Posterior vena cava (tissue), 2 donors: Measurements from ENCODE around the gene SLC38A2. TPM values are rescaled to one million over a fixed set of nuclear protein-coding genes. Genes with fewer than 3 reads are reported as not detected.
"Not testable (repeated sequence)": the region's sequence is repeated elsewhere in the genome, so short reads cannot be mapped to it uniquely, and the experiment has no call there.

Source experiments
- DNase-seq: peaks from one replicate; pipeline ENCODE4 v3.0.0-alpha.2; 2020; ENCODE audit warnings: low spot score
- intact Hi-C, 2 donors: fragments of 100-400 bp; cut with DNase I; formaldehyde crosslinking; loops; one replicate each; pipeline versions ENCODE4 v1.14.1 to v1.14.2; 2022 to 2023
- total RNA-seq, 2 donors: library from RNA; stranded (reverse); fragmentation: NEBNext Ultra II Directional; extraction: Animal tissue kit (Norgen Biotek cat#: 25700); gene quantifications; one replicate each; pipeline ENCODE4 v1.2.1, GENCODE V29; 2021
- donor health status: DM: yes; HTN: yes; CAD: no.
- donor health status: DM: yes; HTN: yes; CAD: no.

The SLC38A2 gene
- total RNA-seq, 2 donors from 2014 or later: 255 to 324 TPM

DNA sequence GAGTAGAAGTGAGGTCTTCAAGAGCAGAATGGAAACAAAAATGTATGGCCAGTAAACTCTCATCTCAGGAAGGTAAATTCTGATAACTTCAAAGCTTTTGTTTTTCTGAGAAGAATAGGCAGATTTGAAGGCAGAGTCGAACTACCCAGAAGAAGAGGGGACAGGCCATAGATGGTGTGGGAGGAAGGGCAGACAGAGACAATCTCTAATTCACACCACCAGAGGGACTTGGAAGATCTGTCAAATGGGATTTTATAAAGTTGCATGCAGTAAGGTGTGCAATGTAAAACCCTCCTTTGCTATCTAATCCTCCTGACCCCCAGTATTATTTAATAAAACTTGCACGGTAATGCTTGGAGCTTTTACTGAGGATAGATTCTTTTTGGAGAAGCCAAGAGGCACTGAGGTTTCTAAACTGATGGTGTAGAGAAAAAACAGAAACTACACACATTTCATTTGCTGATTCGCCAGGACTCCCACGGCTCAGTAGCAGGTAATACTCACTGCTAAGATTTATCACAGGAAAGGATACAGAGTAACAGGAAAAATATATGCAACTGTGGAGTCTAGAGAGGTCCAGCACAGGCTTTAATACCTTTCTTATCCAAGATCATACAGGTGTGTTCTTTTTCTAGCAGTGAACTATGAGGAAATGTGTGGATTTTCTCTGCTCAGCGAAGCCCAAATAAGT, 18.3 kb downstream of the SLC38A2 start:
- intact Hi-C loops: no loop called here
- DNase-seq: no peak

DNA sequence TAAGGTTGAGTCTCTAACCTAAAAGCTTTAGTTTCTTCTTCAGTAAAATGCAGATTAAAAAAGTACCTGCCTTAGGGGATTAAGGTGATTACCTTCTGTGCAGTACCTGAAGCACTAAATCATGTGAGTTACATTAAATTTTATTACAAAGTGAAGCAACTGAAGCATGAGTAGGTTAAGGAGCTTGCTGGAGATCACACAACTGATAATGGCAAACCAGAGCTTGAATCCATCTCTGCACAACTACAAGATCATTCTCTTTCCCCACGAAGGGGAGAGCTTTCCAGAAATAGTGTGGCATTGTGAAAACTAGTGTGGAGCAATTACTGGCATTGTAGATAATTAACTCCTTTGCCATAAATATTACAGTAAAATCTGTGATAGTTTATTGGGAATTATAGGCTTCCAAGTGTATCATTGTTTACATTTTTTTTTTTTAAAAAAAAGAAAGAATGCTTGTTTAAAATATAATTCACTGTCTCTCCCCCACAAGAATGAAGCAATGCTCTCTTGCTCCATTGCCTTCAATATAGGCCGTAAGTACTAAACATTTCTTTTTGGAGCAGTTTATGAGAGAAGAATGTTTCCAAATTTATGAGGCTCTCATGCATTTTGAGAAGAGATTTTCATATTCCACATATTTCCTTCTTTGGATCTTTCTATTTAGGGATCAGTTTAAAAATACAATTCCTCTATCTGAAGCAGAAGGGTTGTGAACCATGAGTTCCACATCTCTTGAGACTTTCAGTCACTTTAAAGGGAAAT, 20.5 kb downstream of the SLC38A2 start:
- DNase-seq: no peak
- intact Hi-C loops: no loop called here

DNA sequence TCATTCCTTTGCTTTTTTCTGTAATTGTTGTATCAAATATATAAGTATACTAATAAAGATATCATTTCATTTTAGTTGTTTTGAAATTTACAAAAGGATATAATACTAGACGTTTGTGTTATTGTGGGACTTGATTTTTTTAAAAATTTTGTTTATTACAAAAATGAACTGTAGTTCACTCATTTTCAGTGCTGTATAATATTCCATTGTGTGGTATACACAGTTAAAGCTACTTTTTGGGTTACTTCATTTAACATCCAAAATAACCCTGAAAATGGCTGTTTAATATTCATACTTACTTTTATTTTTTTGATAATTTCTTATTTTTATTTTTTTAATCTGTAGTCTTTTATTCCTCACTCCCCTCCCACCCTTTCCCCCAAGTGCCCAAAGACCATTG, 21.4 kb downstream of the SLC38A2 start:
- intact Hi-C loops: no loop called here
- DNase-seq: no peak

DNA sequence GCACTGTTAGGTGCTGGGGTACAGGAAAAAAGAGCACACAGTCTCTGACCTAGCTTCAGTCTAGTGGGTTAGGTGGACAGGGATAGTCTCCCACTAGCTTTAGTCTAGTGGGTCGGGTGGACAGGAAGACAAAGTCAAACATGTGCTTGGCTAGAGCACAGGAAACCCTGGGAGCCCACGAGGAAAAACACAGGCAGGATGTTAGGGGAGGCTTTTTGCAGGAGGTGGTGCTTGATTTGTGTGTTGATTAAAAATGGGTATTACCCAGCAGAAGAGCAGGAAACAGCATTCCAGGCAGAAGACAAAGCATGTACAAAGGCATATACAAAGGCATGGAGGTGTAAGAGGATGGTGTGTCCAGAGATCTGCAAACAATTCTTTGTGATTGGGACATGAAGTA, 23.3 kb downstream of the SLC38A2 start:
- DNase-seq: no peak
- intact Hi-C loops: no loop called here

DNA sequence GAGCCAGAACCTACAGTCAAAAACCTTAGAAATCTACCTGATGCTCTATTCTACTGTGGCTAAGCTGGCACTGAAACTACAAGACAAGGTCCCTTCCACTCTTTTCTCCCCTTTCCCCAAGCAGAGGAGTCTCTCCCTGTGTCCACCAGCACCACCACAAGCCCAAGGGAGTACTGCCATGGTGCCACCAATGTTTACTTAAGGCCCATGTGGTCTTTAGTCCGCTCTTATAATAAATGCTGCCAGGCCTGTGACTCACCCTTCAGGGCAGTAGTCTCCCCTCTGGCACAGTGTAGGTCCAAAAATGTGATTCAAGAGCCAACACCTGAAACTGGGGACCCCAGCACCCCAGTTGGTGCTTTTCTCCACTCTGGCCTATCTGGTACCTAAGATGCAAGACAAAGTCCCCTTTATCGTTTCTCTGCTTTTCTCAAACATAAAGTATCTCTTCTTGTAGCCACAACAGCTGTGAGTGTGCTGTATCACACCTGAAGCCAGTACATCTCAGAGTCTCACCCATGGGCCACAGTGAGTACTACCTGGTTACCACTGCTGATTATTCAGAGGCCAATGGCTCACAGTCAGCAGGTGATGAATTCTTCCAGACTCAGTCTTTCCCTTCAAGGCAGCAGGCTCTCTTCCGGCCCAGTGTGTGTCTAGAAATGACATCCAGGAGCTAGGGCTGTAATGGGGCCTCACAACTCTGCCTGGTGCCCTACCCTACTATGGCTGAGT, 29.3 kb downstream of the SLC38A2 start:
- intact Hi-C loops: no loop called here
- no peak for DNase-seq

DNA sequence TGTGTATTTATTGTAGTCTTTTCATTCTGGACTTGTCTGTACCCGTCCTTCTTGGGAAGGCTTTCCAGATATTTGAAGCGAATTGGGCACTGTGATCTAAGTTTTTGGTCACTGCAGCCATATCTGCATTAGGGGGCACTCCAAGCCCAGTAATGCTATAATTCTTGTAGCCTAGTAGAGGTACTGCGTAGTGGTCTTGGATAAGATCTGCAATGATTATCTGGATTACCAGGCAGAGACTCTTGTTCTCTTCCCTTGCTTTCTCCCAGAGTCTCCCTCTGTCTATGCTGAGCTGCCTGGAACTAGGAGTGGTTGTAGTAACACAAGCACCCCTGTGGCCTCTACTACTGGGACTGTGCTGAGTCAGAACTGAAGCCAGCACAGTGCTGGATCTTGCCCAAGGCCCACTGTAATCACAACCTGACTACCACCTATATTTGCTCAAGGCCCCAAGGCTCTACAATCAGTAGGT, 30.0 kb downstream of the SLC38A2 start:
- intact Hi-C loops: no loop called here
- DNase-seq: no peak

DNA sequence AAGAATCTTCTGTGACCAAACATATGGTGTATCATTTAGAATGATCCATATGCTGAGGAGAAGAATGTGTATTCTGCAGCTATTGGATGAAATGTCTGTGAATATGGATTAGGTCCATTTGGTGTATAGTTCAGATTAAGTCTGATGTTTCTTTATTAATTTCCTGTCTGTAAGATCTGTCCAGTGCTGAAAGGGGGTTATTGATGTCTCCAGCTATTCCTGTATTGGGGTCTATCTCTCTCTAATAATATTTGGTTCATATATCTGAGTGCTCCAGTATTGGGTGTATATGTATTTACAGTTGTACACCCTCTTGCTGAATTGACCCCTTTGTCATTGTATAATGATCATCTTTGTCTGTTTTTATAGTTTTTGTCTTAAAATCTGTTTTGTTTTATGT, 33.5 kb downstream of the SLC38A2 start:
- no peak for DNase-seq
- intact Hi-C loops: no loop called here

DNA sequence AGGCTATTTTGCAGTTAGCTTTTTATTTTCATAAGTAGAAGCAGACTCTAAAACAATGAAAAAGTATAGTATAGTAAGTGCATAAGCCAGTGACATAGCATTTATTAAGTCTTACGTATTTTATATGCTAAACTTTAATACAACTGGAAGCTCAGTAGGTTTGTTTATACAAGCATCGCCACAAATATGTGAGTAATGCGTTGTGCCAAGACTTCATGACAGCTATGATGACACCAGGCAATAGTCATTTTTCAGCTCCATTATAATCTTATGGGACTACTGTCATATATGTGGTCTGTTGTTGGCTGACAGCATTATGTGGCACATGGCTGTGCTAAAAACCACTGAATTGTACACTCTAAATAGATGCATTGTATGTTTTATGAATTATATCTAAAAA, 40.3 kb downstream of the SLC38A2 start:
- DNase-seq: no peak
- intact Hi-C loops: no loop called here

DNA sequence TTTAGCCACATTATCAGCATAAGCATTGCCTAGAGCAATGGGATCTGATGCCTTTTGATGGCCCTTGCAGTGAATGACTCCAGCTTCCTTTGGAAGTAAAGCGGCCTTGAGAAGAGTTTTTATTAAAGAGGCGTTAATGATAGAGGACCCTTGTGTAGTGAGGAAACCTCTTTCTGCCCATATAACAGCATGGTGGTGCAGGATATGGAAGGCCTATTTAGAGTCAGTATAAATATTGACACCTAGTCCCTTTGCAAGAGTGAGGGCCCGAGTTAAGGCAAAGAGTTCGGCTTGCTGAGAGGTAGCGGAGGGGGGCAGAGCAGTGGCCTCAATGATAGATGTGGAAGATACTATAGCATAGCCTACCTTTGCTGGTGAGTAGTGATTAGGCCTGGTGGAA, 47.5 kb downstream of the SLC38A2 start:
- DNase-seq, intact Hi-C loops: not testable (repeated sequence)

DNA sequence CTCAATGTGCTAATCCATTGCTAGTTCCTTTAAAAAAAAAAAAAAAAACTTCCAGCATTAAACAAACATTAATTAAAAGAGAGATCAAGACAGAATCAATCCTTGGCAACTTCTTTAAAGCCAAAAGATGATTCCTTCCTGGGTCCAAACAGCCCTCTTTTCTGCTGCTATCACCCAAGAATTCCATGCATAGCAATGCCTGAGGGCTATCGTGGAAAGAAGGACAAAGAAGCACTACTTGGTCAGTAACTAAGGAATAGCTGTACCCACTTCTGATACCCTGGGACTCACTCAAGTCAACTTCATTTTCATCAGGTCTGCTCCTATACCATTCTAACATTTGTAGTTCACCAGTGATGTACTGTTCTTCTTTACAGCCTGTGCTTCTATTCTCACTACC, 51.8 kb downstream of the SLC38A2 start:
- no peak for DNase-seq
- intact Hi-C loops: no loop called here

DNA sequence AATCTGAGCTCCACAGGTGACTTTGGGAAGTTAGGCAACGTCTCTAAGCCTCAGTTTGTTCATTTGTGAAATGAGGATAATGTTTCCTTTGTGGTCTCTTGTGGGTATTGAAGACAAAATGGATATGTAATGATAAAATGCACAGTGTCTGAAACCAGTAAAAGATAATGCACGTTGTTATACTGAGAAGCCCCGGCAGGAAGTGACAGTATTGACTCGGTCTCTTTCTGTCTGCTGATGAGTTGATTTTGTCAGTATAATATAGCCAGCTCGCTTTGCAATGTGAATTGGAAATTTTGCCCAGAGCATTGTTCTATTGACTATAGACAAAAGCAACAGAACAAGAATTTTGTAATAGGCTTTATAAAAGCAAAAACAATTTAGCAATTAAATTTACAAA, 54.5 kb downstream of the SLC38A2 start:
- intact Hi-C loops: no loop called here
- DNase-seq: no peak

Other genes starting within 250 kb of the SLC38A2 start
- 10 to 100 TPM; 74.4 to 88.0 TPM for gene SLC38A1, start 103.7 kb downstream of the SLC38A2 start, total RNA-seq